Measurements from ENCODE around the gene TNS3.

GRCh38 chr7:47333959-47334358 is 248.0 kb downstream of the TNS3 start:
- TF ChIP-seq CTCF (IDR thresholded peaks at IDR 0.05; ENCODE audit: low read depth, low read length) (no peak), POLR2A (IDR thresholded peaks at IDR 0.05; ENCODE audit: extremely low read depth, insufficient read length) (no peak), MAX (IDR thresholded peaks at IDR 0.05; ENCODE audit: low read depth, low read length) (no peak), MYC (IDR thresholded peaks at IDR 0.05; ENCODE audit: low read depth, low read length) (no peak)
